ENCODE measurements around the gene HMGN3.

Gene HMGN3

DNA sequence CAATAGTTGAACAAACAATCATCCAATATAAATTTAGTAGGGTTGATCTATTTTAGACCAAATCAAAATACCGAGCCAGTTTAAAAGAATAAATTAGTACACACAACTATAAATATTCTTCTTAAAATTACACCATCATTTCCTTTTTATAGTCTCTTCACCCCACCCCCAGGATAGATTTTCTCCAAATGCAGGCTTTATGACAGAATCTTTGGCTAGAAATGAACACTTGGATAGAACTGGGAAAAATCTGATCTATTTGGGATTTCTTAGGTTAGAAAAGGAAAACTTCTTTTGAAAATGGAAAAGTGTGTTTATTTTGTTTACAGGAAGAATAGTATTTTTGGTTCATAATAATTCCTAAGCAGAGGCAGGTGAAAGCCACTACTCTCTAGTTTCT lies 74.6 kb downstream of the HMGN3 start:
- H3K27ac ChIP-seq, result no peak overlapping the region
- no peaks in the 10 kb centered on the region for H3K9me3 ChIP-seq (ENCODE audit: severe bottlenecking)
- no peak for TF ChIP-seq CTCF (IDR thresholded peaks at IDR 0.05; ENCODE audit: low read depth, low read length)
- H3K4me3 ChIP-seq (ENCODE audit: low read depth, low read length), result no peak overlapping the region
- no peaks in the 10 kb centered on the region for H3K36me3 ChIP-seq
- DNase-seq, result no peak
- no peaks in the 10 kb centered on the region for H3K27me3 ChIP-seq (ENCODE audit: insufficient read depth, low read depth, severe bottlenecking)

DNA sequence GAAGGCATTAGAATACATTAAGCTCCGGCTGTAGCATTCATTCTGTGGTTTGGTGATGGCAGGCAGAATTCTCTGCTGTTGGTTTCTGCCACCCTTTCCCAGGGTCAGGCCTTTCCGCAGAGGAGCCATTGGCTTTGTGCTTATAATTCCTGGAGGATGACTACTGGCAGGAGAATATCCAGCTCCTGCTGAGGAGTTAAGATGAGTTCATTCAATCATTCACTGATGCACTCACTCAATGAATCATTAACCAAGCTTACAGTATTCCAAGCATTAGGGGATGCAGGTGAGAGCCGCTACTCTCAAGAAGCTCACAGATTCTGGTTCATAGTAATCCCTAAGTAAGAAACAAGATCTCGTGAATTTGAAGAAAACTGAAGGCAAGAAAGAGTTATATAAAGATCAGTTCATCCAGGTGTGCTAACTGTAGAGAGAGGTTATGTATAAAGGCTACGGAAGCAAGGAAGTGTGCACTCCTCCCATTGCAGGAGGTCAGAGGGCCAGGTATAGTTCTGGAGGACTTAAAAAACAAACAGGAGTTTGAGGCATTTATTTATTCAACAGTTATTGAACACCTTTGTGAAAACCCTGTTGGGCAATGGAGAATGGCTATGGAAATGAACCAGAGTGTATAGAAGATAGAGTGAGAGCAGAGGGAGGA lies 75.5 kb downstream of the HMGN3 start:
- TF ChIP-seq CTCF (IDR thresholded peaks at IDR 0.05; ENCODE audit: low read depth, low read length), result no peak
- Histone ChIP-seq H3K9me3 (ENCODE audit: severe bottlenecking) (no peaks in the 10 kb centered on the region), H3K27ac (no peak overlapping the region), H3K4me3 (ENCODE audit: low read depth, low read length) (no peak overlapping the region), H3K27me3 (ENCODE audit: insufficient read depth, low read depth, severe bottlenecking) (no peaks in the 10 kb centered on the region), H3K36me3 (no peaks in the 10 kb centered on the region)
- no peak for DNase-seq

DNA sequence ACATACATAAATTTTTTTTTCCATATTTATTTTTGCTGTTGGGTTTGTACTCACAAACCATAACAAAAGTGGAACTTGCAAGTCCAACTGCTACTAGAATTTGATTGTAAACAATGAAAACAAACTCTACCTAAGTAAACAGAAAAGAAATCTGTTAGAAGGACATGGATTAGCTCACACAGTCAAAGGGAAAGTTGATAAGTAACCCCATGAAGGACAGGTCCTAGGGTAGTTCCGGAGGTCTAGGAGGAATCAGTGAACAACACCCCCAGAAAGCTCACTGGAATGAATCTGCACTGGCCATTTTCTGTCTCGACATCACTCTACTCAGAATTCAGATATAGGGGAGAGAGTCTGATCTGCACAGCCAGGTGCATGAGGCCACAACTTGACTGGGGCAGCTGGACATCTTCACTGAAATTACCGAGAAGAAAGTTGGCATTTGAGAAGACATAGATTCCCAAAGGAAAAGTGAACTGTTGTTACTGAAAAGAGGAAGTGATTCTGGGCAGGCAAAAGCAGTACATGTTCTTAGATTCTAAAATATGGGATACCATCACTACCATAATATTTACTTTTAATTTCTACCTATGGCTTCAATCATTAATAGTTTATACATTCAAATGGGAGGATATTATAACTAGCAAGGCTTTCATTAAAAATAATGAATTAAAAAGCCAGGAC lies 76.4 kb downstream of the HMGN3 start:
- Histone ChIP-seq H3K36me3 (no peaks in the 10 kb centered on the region), H3K9me3 (ENCODE audit: severe bottlenecking) (no peaks in the 10 kb centered on the region), H3K27ac (no peak overlapping the region), H3K4me3 (ENCODE audit: low read depth, low read length) (no peak overlapping the region), H3K27me3 (ENCODE audit: insufficient read depth, low read depth, severe bottlenecking) (no peaks in the 10 kb centered on the region)
- no peak for TF ChIP-seq CTCF (IDR thresholded peaks at IDR 0.05; ENCODE audit: low read depth, low read length)
- DNase-seq, result no peak

DNA sequence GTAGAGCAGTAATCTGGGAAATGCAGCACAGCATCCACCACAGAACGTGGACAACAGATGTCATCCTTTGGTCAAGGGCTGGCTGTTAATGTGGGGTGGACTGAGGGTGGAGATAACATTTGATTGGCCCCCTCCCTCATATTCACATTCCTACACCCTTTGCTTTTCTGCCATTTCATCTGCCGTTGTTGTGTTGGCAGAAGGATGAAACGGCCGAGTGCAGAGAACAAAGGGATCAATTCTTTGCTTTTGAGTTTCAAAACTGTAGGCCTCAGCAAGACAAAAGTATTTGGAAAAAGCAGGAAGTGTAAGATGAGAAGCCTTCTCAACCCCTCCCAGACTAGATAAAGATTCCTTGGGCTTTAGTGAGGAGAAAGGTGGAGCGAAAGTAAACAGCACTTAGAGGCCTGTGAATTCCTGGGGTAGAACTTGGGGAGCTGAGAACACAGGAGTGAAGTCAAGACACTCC lies 82.2 kb downstream of the HMGN3 start:
- no peak for DNase-seq
- no peaks in the 10 kb centered on the region for H3K27me3 ChIP-seq (ENCODE audit: insufficient read depth, low read depth, severe bottlenecking)
- no peak overlapping the region for H3K27ac ChIP-seq
- no peak overlapping the region for H3K4me3 ChIP-seq (ENCODE audit: low read depth, low read length)
- no peaks in the 10 kb centered on the region for H3K36me3 ChIP-seq
- TF ChIP-seq CTCF (IDR thresholded peaks at IDR 0.05; ENCODE audit: low read depth, low read length), result no peak
- no peaks in the 10 kb centered on the region for H3K9me3 ChIP-seq (ENCODE audit: severe bottlenecking)
